GM19043 (cell line): Measurements from ENCODE around the gene CACNA2D3.

Experiments used
- ATAC-seq: cut with Tn5 transposase; IDR thresholded peaks from one replicate; pipeline ENCODE4 v1.9.1; 2021; ENCODE audit warnings: low read depth; ENCODE audit not compliant: unreplicated experiment

The CACNA2D3 gene

GRCh38 chr3:54550221-54550977 is 428.0 kb downstream of the CACNA2D3 start:
- ATAC-seq = no peak

GRCh38 chr3:54556630-54557029 is 434.3 kb downstream of the CACNA2D3 start:
- no peak for ATAC-seq

GRCh38 chr3:54557538-54558428 is 435.4 kb downstream of the CACNA2D3 start:
- no peak for ATAC-seq

GRCh38 chr3:54563501-54564200 is 441.3 kb downstream of the CACNA2D3 start:
- ATAC-seq = no peak

- ATAC-seq = no peak
Measured at GRCh38 chr3:54564374-54564925, 442.1 kb downstream of the CACNA2D3 start.

- ATAC-seq = no peak
Measured at GRCh38 chr3:54565956-54566355, 443.6 kb downstream of the CACNA2D3 start.

GRCh38 chr3:54567949-54568348 is 445.6 kb downstream of the CACNA2D3 start:
- no peak for ATAC-seq

- no peak for ATAC-seq
Measured at GRCh38 chr3:54570008-54570407, 447.7 kb downstream of the CACNA2D3 start.

- ATAC-seq = no peak
Measured at GRCh38 chr3:54572197-54572895, 450.0 kb downstream of the CACNA2D3 start.

GRCh38 chr3:54573858-54574257 is 451.5 kb downstream of the CACNA2D3 start:
- ATAC-seq = no peak

- ATAC-seq = no peak
Measured at GRCh38 chr3:54574906-54575617, 452.7 kb downstream of the CACNA2D3 start.

- no peak for ATAC-seq
Measured at GRCh38 chr3:54575618-54575960, 453.2 kb downstream of the CACNA2D3 start.

- ATAC-seq = no peak
Measured at GRCh38 chr3:54577313-54577712, 455.0 kb downstream of the CACNA2D3 start.

- ATAC-seq = no peak
Measured at GRCh38 chr3:54578417-54578816, 456.1 kb downstream of the CACNA2D3 start.

GRCh38 chr3:54580453-54580852 is 458.1 kb downstream of the CACNA2D3 start:
- no peak for ATAC-seq

- no peak for ATAC-seq
Measured at GRCh38 chr3:54582424-54582823, 460.1 kb downstream of the CACNA2D3 start.

GRCh38 chr3:54591157-54591556 is 468.8 kb downstream of the CACNA2D3 start:
- ATAC-seq = no peak

- ATAC-seq = no peak
Measured at GRCh38 chr3:54593653-54594052, 471.3 kb downstream of the CACNA2D3 start.

GRCh38 chr3:54596087-54596486 is 473.7 kb downstream of the CACNA2D3 start:
- no peak for ATAC-seq

- ATAC-seq = no peak
Measured at GRCh38 chr3:54599716-54600115, 477.4 kb downstream of the CACNA2D3 start.
